Measurements from ENCODE around the gene SMG9.
"Not testable (repeated sequence)": the region's sequence is repeated elsewhere in the genome, so short reads cannot be mapped to it uniquely, and the experiment has no call there.

The SMG9 gene

DNA sequence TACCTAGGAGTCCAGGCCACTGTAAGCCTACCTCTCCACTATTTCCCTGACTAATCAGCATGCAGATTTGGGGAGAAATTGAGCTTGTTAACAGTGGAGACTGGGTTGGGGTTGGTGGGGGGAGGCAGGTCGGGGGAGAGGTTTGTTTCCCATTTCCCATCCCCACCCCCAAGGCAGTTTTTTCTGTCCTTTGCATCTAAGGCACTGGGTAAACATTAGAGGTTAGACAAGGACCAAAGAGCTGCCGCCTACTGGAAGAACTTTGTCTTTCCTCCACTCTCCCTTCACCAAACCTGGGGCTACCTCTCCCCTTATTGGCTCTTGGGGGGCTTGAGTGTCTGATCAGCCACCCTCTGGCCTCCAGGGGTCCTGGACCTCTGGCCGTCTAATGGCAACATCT, 25.1 kb upstream of the SMG9 start:
- DNase-seq, result no peak

DNA sequence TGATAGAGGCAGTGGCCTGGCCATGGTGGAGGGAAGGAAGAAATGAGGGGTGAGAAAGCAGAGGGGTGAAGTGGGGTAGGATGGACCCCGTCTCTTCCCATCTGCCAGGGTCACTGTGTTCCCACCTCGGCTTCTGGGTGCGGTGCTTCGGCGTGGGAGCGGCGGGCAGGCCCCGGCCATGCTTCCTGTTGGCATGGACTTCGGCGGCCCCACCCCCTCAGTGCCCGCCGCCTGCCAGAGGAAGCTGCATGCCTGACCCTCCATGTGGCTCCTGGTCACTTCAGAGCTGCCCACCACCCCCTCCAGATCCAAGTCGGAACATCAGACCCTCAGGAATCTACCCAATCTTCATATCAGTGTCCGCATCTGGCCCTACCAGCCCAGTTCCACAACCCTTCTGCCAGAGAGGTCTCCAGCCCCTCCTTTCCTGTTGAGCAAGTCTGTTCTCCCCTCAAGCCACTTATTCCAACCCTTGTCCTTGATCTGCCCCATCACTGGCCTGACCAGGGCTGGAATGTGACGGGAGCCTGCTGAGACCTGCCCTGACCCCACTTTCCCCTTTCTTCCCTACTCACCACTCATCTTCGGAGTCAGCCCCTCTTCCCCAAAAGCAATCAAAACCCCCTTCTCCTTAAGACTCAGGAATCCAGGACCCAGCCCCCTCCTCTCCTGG, 24.5 kb upstream of the SMG9 start:
- DNase-seq, result no peak

DNA sequence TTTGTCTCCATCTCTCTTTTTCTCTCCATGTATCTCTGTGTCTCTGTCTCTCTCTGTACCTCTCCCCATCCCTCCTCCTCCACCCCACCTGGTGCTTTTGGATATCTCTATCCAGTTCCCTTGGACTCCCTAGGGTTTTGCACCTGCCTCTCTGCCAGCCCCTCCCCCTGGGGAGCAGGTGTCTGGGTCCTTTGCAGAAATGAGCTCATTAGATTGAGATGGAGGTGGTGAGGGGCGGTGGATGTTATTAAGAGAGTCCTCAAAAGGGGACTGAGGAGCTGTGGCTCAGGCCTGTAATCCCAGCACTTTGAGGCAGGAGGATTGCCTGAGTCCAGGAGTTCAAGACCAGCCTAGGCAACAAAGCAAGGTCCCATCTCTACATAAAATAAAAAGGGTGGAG, 23.9 kb upstream of the SMG9 start:
- DNase-seq, result no peak

DNA sequence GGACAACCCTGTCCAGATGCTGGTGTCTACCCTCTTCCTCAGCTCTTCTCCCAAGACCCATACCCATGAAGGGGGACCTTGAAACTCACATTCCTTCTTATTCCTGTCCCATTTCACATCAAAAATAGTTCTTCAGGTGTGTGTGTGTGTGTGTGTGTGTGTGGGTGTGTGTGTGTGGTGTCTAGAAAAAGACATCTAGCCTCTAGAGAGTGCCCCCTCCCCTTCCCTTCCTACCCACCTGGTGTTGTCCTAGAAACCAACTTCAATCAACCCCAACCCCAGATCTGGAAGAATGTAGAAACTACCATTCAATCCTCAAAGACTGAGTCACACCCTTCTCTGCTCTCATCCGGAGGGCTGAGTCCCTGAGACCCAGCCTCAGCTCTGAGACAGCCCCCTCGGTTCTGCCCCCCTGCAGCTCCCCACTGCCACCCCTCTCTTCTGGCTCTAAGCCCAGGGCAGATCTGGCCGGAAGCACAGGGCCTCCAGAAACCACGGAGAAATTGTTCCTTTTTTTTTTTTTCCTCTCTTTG, 22.5 kb upstream of the SMG9 start:
- no peak for DNase-seq

DNA sequence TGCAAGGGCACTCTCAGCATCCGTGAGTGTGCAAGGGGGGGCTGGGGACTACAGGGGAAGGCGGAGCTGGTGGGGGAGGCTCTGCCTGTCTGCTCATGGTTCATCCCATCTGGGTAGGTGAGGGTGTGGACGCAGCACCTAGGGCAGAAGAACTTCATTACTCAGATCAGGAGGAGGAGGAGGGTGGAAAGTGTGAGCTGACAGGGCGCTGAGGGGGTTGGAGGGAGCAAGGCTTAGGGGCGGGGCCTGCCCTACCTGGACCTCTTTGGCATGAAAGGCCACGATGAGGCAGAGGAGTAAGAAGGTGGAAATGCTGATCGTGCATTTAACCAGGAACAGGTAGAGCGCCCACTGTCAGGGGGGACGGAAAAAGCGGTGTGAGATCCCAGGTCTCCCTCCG, 21.5 kb upstream of the SMG9 start:
- DNase-seq, result peak; percentile 70

DNA sequence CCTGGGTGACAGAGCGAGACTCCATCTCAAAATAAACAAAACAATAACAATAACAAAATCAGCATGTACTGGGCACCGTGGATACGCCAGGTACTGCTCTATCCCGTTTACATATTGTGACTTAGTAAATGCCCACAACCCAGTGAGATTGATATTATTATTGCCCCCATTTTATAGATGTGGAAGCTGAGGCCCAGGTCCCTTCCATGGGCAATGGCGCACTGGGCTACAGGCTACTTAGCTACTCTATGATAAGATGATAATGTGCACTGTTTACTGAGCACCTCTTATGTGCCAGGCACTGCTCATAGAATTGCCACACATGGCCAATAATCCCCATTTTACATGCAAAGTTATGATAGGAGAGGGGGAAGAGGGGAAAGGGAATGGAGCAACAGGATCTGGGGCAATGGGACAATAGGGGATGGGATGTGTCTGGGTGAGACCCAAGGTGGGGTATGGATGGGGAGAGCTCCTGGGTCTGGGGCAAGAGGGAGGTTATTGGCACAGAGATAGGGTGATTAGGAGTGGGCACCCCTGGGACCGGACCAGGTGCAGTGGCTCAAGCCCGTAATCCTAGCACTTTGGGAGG, 20.6 kb upstream of the SMG9 start:
- DNase-seq, result no peak

DNA sequence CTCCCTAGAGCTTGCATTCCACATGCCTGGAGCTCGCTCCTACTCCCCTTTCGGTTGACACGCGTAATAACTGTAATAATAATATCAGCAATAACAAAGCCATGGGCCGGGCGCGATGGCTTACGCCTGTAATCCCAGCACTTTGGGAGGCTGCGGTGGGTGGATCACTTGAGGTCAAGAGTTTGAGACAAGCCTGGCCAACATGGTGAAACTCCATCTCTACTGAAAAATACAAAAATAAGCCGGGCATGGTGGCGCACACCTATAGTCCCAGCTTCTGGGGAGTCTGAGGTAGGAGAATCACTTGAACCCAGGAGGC, 20.1 kb upstream of the SMG9 start:
- not testable (repeated sequence) for DNase-seq

DNA sequence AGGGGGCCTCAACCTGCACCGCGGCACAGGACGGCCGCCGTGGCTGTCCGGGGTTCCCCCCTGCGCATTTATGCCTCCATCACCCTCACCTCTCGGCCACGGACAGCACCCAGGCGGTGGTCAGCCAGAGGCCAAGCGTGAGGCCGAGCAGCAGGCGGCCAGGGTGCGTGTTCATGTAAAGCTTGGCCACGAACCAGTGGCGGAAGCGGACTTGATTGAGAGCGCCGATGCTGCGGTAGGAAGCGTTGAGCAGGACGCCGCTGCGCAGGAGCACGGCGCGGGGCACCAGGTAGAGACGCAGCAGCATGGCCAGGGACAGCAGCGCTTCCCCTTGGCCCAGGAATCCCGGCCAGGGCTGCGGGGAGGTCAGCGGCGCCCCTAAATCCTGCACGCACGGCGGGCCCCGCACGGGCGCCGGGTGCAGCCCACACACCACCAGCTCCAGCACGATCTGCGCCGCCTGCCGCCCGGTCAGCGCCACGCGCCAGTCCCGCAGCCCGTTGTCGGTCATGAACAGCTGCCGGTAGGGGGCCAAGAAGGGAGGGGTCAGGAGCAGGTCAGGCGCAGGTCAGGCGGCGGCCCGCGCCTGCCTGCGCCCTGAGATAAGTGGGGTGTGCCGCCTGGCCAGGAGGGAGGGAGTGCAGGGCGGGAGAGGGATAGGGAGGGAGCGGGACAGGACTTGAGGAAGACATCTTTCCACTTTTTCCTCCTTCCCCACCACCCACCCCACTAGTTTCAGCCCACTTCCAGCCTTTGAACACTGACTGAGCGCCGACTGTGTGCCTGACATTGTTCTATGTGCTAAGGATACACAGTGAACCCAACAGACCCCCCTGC, 19.6 kb upstream of the SMG9 start:
- no peak for DNase-seq

DNA sequence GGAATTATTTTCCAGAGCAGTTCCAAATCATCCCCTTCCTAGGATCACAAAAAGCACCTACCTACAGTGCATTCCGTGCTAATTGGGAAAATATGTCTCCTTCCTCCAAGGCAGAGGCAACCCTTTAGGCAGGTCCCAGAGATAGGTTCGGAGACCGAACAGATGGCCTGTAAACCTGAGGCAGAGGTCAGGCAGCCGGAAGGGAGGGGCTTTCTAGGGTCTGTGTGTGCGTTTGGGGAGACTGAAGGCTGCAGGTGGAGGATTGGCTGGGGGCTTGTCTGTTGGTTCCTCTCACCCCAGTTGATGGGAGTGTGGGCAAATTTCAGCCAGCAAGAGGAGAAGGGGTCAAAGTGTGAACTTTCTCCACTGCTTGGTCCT, 19.0 kb upstream of the SMG9 start:
- no peak for DNase-seq

DNA sequence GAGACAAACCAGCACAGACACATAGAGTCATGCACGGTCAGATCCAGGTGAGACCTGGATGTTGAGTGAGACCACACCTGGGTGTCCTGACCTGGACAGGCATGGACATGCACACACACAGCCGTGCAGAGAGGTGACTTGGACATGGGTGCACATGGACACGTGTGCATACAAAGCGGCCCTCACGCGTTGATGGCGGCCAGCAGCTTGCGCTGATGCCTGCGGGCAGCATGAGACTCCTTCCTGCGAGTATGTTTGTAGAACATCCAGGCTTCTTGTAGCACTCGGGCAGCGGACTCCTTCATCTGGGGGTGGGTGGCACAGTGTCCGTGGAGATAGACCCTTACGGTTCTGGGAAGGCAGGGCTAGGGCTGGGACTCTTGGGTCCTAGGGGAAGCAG, 14.5 kb upstream of the SMG9 start:
- no peak for DNase-seq

DNA sequence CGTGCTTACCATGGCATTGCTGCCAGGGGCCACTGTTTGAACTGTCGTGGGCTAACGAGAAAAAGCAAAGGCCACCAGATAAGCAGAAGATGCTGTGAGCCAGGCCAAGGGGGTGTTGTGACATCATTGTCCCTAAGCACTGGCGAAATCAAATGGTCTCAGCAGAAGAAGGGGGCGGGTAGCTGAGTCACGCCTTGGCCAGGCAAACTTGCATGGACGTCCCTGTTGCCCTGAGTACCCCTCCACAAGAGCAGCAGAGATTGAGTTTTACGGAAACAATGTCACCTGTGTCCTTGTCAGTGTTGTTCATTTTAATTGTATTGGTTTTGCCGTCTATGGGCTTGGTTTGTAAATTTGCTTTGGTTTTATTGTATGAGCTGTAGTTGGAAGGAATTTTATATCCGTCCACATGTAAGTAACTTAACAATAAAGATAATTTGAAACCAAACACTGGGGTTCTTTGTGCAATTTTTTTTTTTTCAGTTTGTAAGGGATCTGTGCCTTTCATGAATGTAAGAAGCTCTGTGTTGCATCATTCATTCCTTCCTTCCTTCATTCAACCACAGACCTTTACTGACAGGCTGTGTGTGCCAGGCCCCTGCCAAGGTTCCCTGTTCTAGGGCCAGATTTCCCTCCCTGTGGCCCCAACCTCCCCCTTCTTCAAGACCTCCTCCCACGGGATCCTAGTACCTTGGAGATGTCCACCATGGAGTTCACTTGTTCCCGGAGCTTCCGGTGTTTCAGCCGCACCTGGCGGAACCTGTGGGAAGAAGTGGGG, 13.7 kb upstream of the SMG9 start:
- no peak for DNase-seq

DNA sequence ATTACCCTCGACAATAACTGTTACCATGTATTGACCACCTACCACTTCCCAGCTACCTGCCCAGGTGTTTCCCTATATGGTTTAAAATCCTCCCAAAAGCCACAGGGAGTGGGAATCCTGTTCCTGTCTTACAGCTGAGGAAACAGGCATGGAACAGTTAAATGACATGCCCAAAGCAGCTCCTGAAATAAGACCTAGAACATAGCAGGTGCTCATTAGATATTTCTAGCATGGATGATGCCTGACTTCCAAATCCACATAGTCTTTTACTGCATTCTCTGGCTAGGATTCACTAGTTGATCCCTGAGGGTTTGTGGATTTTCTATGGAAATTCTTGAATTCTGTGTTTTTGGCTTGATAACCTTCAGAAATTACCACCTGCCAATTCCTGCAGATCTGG, 13.1 kb upstream of the SMG9 start:
- no peak for DNase-seq

DNA sequence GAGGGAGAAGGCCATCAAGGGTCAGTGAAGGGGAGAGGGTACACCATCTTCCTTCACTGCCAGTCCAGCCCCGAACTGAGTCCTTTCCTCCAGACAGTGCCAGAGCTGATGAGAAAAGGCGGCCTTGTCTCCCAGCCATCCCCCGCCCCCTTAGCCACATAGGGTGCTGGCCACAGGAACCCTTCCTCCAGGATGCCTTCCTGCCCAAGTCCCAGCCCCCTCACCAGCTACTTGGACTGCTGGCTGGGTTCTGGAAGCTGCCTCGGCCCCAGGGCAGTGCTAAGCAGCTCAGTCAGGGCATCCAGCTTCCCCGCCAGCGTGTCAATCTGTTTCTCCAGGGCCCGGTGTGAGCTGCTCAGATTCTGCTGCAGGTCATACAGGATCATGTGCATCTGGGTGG, 12.6 kb upstream of the SMG9 start:
- no peak for DNase-seq

DNA sequence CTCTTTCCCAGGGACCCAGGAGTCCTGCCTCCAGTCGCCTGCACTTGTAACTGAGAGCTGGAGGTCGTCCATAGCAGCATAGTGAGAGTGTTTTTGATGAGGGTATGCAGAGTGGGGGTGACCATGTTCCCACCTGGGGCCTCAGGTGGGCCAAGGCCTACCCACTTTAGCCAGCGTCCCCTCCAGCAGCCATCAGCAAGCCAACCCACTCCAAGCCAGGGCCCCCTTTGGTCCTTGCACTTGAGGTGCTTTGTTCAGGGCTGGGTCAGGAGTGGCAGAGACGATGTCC, 11.9 kb upstream of the SMG9 start:
- no peak for DNase-seq

DNA sequence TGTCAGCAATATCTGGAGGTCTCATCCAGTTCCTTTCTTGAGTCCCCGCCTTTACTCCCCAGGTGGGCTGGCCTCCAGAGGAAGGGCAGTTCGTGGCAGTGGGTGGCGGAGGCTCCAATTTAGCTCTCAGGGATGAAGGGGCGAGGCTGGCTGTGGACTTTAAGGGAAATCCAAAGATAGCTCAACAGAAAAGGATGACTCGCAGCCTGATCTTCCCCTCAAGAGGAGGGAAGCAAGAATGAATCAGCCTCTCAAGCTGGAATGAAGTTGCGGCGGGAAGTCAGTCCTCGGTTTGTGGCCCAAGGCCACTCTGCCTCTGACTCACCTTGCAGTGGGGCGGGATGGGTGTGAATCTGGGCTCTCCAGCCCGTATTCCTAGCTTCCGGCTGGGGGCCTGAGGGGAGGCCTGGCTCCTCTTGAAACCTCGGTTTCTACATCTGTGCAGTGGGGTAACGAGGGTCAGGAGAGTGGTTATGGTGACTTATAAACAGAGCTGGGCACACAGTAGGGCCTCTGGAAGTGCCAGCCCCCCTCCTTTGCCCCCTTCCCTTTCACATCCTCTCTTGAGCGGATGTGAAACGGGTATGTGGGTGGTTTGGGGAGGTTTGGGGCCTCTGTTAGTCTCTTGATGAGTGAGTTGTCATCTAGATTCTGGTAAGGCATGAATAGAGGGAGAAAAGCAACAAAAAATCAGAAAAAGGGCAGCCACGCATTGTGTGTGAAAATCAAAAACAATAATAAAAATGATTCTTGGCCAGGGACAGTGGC, 10.5 kb upstream of the SMG9 start:
- DNase-seq, result peak; percentile 97

DNA sequence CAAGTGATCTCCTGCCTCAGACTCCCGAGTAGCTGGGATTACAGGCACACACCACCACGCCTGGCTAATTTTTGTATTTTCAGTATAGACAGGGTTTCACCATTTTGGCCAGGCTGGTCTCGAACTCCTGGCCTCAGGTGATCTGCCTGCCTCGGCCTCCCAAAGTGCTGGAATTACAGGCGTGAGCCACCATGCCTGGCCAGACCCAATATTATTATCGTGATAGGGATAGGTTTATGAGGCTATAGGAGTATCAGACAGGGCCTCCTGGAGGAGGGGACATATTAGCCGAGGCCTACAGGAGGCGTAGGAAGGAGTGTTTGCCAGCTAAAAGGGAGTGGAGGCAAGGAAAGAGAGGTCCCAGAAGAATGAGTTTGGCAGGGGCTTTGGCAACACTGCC, 9.9 kb upstream of the SMG9 start:
- not testable (repeated sequence) for DNase-seq

DNA sequence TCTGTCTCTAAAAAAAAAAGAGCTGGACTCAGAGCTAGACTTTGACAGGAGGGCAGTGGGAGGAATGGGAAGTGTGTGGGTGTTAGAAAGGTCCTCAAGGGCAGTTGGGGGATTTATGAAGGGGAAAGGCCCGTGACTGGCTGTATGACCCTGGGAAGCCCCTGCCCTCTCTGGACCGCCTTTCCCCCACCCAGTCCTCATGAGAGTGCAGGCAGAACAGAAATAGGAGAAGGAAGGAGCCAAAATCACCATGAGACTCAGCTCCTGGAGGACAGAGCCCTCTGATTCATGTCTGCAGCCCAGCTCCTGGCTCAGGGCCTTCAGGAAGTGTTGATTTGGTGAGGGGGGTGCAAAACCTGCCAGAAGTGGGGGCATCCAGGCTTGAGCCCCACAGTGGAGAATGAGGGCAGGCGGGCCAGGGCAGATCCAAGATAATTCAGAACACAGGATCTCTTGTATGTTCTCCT, 8.7 kb upstream of the SMG9 start:
- no peak for DNase-seq

DNA sequence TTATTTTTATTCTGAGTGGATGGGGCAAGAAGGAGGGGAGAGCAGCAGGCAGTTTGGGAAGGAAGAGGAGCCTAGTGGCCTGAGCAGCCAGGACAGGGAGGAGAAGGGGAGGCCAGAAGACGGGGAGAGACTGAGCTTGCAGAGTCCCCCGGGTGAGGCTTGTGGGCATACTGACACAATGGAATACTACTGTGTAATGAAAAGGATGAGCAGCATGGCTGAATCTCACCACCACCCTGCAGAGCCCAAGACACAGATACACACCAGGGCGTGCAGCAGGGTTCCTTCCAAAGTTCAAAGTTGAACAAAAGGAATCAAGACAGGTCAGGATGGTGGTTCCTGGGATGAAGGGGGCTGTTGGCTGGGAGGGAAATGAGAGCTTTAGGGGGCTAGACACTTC, 8.1 kb upstream of the SMG9 start:
- DNase-seq, result no peak

DNA sequence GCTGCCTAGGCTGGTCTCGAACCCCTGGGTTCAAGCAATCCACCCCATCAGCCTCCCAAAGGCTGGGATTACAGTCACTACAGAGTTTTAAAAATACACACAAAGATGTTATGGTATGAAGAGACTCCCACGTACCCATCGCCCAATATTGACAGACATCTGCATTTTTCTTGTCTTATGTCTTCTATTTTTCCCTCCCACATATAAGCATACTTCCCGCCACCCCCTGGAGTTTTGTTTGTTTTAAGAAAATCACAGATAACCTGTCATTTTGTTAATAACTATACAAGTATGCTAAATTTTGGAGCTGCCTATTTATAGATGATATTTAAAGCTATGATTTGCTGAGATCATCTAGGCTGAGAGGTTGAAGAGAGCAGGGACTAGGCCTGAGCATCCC, 6.2 kb upstream of the SMG9 start:
- no peak for DNase-seq

DNA sequence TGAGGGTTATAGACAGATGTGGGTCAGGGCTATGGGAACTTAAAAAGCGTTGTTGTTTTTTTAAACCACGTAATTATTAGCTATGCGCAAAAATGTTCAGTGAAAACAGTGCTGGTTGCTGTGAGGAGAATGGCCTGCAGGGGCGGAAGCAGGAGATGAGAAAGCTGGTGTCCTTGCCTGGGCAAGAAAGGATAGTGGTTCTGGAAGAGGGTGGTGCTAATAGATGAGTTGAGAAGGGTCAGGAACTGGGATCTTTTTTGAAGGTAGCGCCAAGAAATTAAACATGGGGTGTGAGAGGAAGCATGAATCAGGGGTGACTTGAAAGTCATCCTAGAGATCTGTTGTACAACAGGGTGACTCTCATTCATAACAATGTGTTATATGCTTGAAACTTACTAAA, 4.8 kb upstream of the SMG9 start:
- no peak for DNase-seq

DNA sequence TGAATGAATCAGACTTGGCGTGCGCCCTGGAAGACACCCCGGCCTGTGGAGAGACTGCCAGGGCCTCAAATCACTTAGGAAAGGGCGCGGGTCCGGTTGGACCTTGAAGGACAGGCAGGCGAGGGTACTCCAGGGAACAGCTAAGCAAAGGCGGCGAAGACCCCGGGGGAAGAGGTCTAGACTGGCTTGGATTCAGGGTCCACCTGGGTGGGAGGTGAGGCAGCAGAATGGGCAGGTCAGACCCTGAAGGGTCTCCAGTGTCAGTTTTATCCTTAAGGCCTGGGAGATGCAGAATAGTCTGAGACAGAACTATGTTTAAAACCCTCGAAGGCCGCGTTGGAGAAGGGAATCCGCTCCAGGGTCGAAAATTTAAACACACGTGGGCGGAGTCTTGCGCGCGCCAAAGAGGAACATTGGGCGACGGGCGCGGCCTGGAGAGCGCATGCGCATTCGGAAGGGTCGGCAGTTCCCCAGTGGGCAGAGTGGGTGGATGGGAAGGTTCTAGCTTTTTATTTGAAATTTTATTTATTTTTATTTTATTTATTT, 567 bp upstream of the SMG9 start:
- DNase-seq, result peak; percentile 92

DNA sequence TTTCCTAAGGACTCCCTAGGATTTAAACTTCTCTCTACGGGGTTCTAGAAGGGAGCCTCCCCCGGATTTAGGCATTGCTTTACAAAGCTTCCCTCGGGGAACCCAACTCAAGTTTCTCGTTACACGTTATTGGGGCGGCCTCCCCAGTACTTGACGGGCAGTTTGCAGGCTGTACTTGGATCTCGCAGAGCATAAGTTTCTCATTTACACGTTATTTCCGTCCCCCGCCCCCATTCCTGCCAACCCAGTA, 584 bp downstream of the SMG9 start:
- DNase-seq, result no peak

Data from activated CD4-positive, alpha-beta T cell treated with anti-CD3 and anti-CD28 coated beads, Interleukin-2, Interleukin-6, amounts not matched to agents 100 ng/mL and 50 ng/mL, durations not matched to agents 16 hours and 8 hours (primary cell).